Left ventricle myocardium inferior (tissue), 1 donor: ENCODE results near the gene AFMID. TPM values are rescaled to one million over a fixed set of nuclear protein-coding genes. Genes with fewer than 3 reads are reported as not detected.
A peak's percentile ranks its signal among the peaks of the same experiment; 100 is the strongest.

Experiments used
- DNase-seq: peaks from one replicate; pipeline ENCODE4 v3.0.0-alpha.2; 2020
- H3K27ac ChIP-seq: fragments of 200-600 bp; replicated peaks from 2 replicates; pipeline ENCODE4 v1.8.0; 2021
- H3K27me3 ChIP-seq: fragments of 200-600 bp; 2 replicates; pipeline ENCODE4 v1.8.0; 2021; ENCODE audit warnings: low read depth
- H3K36me3 ChIP-seq: fragments of 200-600 bp; 2 replicates; pipeline ENCODE4 v1.8.0; 2021
- H3K4me1 ChIP-seq: fragments of 200-600 bp; 2 replicates; pipeline ENCODE4 v1.8.0; 2021
- H3K4me3 ChIP-seq: fragments of 200-600 bp; 2 replicates; pipeline ENCODE4 v1.8.0; 2021; ENCODE audit warnings: mild to moderate bottlenecking, moderate library complexity
- H3K9me3 ChIP-seq: fragments of 200-600 bp; replicated peaks from 2 replicates; pipeline ENCODE4 v1.8.0; 2021
- intact Hi-C: fragments of 100-400 bp; cut with micrococcal nuclease; formaldehyde crosslinking; loops from one replicate; pipeline ENCODE4 v1.11.0; 2022
- total RNA-seq: library from RNA; stranded (reverse); fragmentation: NEBNext Ultra II Directional; extraction: Animal tissue kit (Norgen Biotek cat#: 25700); gene quantifications from one replicate; pipeline ENCODE4 v1.2.1, GENCODE V29; 2021
- TF ChIP-seq, protein P1 (sequence below): fragments of 200-600 bp; IDR thresholded peaks from 2 replicates; pipeline ENCODE4 v1.8.0; 2021; ENCODE audit warnings: antibody characterized with exemption, mild to moderate bottlenecking, borderline replicate concordance
- donor health status: DM: no; HTN: yes; CAD: no; lungs with severe emphysema.

AFMID gene
- total RNA-seq, 1 donor from 2014 or later = 22.5 TPM

- Histone ChIP-seq H3K27ac (peak overlapping the region; percentile 54), H3K9me3 (no peaks in the 10 kb centered on the region), H3K36me3 (no peaks in the 10 kb centered on the region), H3K4me1 (peaks cover 10% of the 10 kb centered on the region), H3K4me3 (no peak overlapping the region), H3K27me3 (no peaks in the 10 kb centered on the region)
- intact Hi-C loops = no loop called here
- no peak for DNase-seq
- TF ChIP-seq, protein P1, sequence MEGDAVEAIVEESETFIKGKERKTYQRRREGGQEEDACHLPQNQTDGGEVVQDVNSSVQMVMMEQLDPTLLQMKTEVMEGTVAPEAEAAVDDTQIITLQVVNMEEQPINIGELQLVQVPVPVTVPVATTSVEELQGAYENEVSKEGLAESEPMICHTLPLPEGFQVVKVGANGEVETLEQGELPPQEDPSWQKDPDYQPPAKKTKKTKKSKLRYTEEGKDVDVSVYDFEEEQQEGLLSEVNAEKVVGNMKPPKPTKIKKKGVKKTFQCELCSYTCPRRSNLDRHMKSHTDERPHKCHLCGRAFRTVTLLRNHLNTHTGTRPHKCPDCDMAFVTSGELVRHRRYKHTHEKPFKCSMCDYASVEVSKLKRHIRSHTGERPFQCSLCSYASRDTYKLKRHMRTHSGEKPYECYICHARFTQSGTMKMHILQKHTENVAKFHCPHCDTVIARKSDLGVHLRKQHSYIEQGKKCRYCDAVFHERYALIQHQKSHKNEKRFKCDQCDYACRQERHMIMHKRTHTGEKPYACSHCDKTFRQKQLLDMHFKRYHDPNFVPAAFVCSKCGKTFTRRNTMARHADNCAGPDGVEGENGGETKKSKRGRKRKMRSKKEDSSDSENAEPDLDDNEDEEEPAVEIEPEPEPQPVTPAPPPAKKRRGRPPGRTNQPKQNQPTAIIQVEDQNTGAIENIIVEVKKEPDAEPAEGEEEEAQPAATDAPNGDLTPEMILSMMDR = no peak
Observed at GRCh38 chr17:78151514-78152008, 35.6 kb upstream of the AFMID start.

DNA sequence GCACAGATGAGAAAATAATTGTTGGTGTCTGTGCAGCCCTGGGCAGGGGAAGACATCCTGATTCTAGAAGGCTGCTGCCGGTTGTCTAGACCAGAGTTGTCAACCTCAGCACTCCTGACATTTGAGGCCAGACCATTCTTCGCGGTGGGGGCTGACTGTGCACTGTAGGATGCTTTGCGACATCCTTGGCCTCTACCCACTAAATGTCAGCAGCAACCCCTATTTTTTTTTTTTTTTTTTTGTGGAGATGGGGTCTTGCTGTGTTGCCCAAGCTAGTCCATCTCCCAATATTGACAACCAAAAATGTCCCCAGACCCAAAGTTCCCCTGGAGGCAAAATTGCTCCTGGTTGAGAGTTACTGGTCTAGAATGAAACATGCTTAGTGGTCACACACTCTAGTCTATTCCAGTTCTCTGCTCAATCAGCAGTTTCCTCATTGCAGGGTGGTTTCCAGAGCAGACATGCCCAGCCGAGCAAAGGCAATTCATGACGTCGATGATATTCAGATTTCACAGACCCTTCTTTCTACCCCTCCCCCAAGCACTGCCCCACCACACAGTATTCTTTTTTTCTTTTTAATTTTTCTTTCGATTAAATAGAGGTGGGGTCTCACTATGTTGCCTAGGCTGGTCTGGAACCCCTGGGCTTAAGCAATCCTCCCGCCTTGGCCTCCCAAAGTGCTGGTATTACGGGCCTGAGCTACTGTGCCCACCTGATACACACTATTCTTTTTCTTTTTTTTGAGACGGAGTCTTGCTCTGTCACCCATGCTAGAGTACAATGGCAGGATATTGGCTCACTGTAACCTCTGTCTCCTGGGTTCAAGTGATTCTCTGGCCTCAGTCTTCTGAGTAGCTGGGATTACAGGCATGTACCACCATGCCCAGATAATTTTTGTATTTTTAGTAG, 32.0 kb upstream of the AFMID start:
- no peak for DNase-seq
- Histone ChIP-seq H3K27ac (no peak overlapping the region), H3K36me3 (no peaks in the 10 kb centered on the region), H3K9me3 (no peaks in the 10 kb centered on the region), H3K4me3 (no peak overlapping the region), H3K27me3 (no peaks in the 10 kb centered on the region), H3K4me1 (peaks cover 10% of the 10 kb centered on the region)
- TF ChIP-seq, protein P1 = no peak
- intact Hi-C loops = no loop called here

DNA sequence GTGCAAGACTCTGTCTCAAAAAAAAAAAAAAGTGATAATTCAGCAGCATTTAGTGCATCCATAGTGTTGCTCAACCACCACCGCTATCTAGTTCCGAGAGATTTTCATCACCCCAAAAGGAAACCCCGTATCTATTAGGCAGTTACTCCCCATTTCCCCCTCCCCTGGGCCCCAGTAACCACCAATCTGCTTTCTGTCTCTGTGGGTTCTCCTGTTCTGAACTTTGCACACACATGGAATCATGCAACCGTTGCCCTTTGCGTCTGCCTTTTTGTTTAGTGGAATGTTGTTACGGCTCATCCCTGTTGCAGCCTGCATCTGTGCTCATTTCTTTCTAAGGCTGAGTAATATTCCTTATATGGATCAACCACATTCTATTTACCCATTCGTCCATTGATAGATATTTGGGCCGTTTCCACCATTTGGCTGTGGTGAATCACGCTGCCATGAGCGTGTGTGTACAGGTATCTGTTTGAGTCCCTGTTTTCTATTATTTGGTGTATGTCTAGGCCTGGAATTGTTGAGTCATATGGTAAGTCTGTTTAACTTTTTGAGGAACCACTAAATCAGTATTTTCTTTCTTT, 27.5 kb upstream of the AFMID start:
- intact Hi-C loops = no loop called here
- no peak overlapping the region for H3K4me3 ChIP-seq
- H3K27me3 ChIP-seq = no peaks in the 10 kb centered on the region
- TF ChIP-seq, protein P1 = no peak
- H3K9me3 ChIP-seq = no peaks in the 10 kb centered on the region
- no peak overlapping the region for H3K27ac ChIP-seq
- no peaks in the 10 kb centered on the region for H3K4me1 ChIP-seq
- no peak for DNase-seq
- H3K36me3 ChIP-seq = no peaks in the 10 kb centered on the region

- H3K4me3 ChIP-seq = no peak overlapping the region
- intact Hi-C loops = no loop called here
- no peaks in the 10 kb centered on the region for H3K36me3 ChIP-seq
- no peaks in the 10 kb centered on the region for H3K9me3 ChIP-seq
- TF ChIP-seq, protein P1 = no peak
- H3K27ac ChIP-seq = no peak overlapping the region
- peaks cover 12% of the 10 kb centered on the region for H3K4me1 ChIP-seq
- no peak for DNase-seq
- H3K27me3 ChIP-seq = no peaks in the 10 kb centered on the region
Observed at GRCh38 chr17:78163881-78164747, 23.0 kb upstream of the AFMID start.
